ENCODE data around the gene PCDHA10.
"Not testable (repeated sequence)": the region's sequence is repeated elsewhere in the genome, so short reads cannot be mapped to it uniquely, and the experiment has no call there.

PCDHA10 gene

GRCh38 chr5:140855772-140856674 is at the start of gene PCDHA10:
TSS of gene PCDHA10 (plus strand) at chr5:140855897. CDS start at chr5:140856049, 152 bp downstream.
- H3K4me3 ChIP-seq (ENCODE audit: low read depth, low read length): peak within 1 kb of the TSS; percentile 36

GRCh38 chr5:140806834-140807775 is 48.6 kb upstream of the PCDHA10 start, which contains the start of gene PCDHA4:
TSS of gene PCDHA4 (plus strand) at chr5:140807068.
- H3K4me3 ChIP-seq (ENCODE audit: low read depth, low read length): peak within 1 kb of the TSS; percentile 78

- not testable (repeated sequence) for H3K4me3 ChIP-seq (ENCODE audit: low read depth, low read length)
These were observed 47.3 kb upstream of the PCDHA10 start for GRCh38 chr5:140808241-140808888.

- H3K4me3 ChIP-seq (ENCODE audit: low read depth, low read length): no peak overlapping the region
These were observed 46.8 kb upstream of the PCDHA10 start for GRCh38 chr5:140808889-140809291.

GRCh38 chr5:140821375-140822280 is 34.1 kb upstream of the PCDHA10 start, which contains the start of gene PCDHA5:
TSS of gene PCDHA5 (plus strand) at chr5:140821613.
- H3K4me3 ChIP-seq (ENCODE audit: low read depth, low read length): peak within 1 kb of the TSS; percentile 18

GRCh38 chr5:140822281-140822629 is 33.4 kb upstream of the PCDHA10 start:
- H3K4me3 ChIP-seq (ENCODE audit: low read depth, low read length): no peak overlapping the region

GRCh38 chr5:140822969-140823368 is 32.7 kb upstream of the PCDHA10 start:
- H3K4me3 ChIP-seq (ENCODE audit: low read depth, low read length): not testable (repeated sequence)

GRCh38 chr5:140823475-140823874 is 32.2 kb upstream of the PCDHA10 start:
- no peak overlapping the region for H3K4me3 ChIP-seq (ENCODE audit: low read depth, low read length)

- peak within 1 kb of the TSS; percentile 46 for H3K4me3 ChIP-seq (ENCODE audit: low read depth, low read length)
These were observed 27.9 kb upstream of the PCDHA10 start, which contains the start of gene PCDHA6 for GRCh38 chr5:140827704-140828361. TSS of gene PCDHA6 (plus strand) at chr5:140827960. CDS start at chr5:140828092, 132 bp downstream.

GRCh38 chr5:140828362-140828737 is 27.3 kb upstream of the PCDHA10 start:
- H3K4me3 ChIP-seq (ENCODE audit: low read depth, low read length): peak overlapping the region; percentile 46

GRCh38 chr5:140829511-140830501 is 25.9 kb upstream of the PCDHA10 start:
- H3K4me3 ChIP-seq (ENCODE audit: low read depth, low read length): not testable (repeated sequence)

- peak within 1 kb of the TSS; percentile 35 for H3K4me3 ChIP-seq (ENCODE audit: low read depth, low read length)
These were observed 21.7 kb upstream of the PCDHA10 start, which contains the start of gene PCDHA7 for GRCh38 chr5:140833993-140834392. TSS of gene PCDHA7 (plus strand) at chr5:140834269. CDS start at chr5:140834384, 115 bp downstream.

- peak overlapping the region; percentile 35 for H3K4me3 ChIP-seq (ENCODE audit: low read depth, low read length)
These were observed 21.2 kb upstream of the PCDHA10 start for GRCh38 chr5:140834439-140835008.

- no peak overlapping the region for H3K4me3 ChIP-seq (ENCODE audit: low read depth, low read length)
These were observed 19.8 kb upstream of the PCDHA10 start for GRCh38 chr5:140835622-140836510.

GRCh38 chr5:140840978-140841962 is 14.4 kb upstream of the PCDHA10 start, which contains the start of gene PCDHA8:
TSS of gene PCDHA8 (plus strand) at chr5:140841187. CDS start at chr5:140841322, 135 bp downstream.
- H3K4me3 ChIP-seq (ENCODE audit: low read depth, low read length): no peak within 1 kb of the TSS

All from iPS-11a (cell line).